GM21619 (cell line): ENCODE data around the gene SEMA5B.
A peak's percentile ranks its signal among the peaks of the same experiment; 100 is the strongest.

Source experiments
- ATAC-seq: cut with Tn5 transposase; IDR thresholded peaks from one replicate; pipeline ENCODE4 v1.9.1; 2021; ENCODE audit not compliant: unreplicated experiment

Gene SEMA5B

GRCh38 chr3:122952520-122952919, 75.0 kb downstream of the SEMA5B start:
- ATAC-seq = peak; percentile 84

- ATAC-seq = no peak
Observed at GRCh38 chr3:122948408-122948807, 79.2 kb downstream of the SEMA5B start.

GRCh38 chr3:122947738-122948137, 79.8 kb downstream of the SEMA5B start:
- ATAC-seq = no peak

GRCh38 chr3:122947196-122947595, 80.4 kb downstream of the SEMA5B start:
- ATAC-seq = no peak

- peak; percentile 63 for ATAC-seq
Observed at GRCh38 chr3:122946185-122946584, 81.4 kb downstream of the SEMA5B start.

- ATAC-seq = no peak
Observed at GRCh38 chr3:122945230-122945629, 82.3 kb downstream of the SEMA5B start.

- ATAC-seq = no peak
Observed at GRCh38 chr3:122944671-122945161, 82.8 kb downstream of the SEMA5B start.

- no peak for ATAC-seq
Observed at GRCh38 chr3:122943828-122944190, 83.8 kb downstream of the SEMA5B start.

GRCh38 chr3:122942937-122943827, 84.4 kb downstream of the SEMA5B start:
- ATAC-seq = peak; percentile 48

- no peak for ATAC-seq
Observed at GRCh38 chr3:122942239-122942638, 85.3 kb downstream of the SEMA5B start.

GRCh38 chr3:122941228-122942206, 86.0 kb downstream of the SEMA5B start:
- ATAC-seq = no peak

GRCh38 chr3:122940628-122941086, 86.9 kb downstream of the SEMA5B start:
- no peak for ATAC-seq

GRCh38 chr3:122938783-122939425, 88.7 kb downstream of the SEMA5B start:
- ATAC-seq = no peak

- no peak for ATAC-seq
Observed at GRCh38 chr3:122937745-122938144, 89.8 kb downstream of the SEMA5B start.

- ATAC-seq = no peak
Observed at GRCh38 chr3:122936986-122937385, 90.6 kb downstream of the SEMA5B start.

GRCh38 chr3:122936335-122936734, 91.2 kb downstream of the SEMA5B start:
- no peak for ATAC-seq

- ATAC-seq = no peak
Observed at GRCh38 chr3:122934251-122934650, 93.3 kb downstream of the SEMA5B start.

GRCh38 chr3:122932251-122932967, 95.2 kb downstream of the SEMA5B start:
- ATAC-seq = no peak

- ATAC-seq = no peak
Observed at GRCh38 chr3:122931636-122932035, 95.9 kb downstream of the SEMA5B start.
